HL-60/S4 (cell line): ENCODE data around the gene ZEB2.

Source experiments
- in situ Hi-C: fragments of 300-500 bp; cut with MboI; formaldehyde crosslinking; loops from 2 replicates; pipeline ENCODE4 v1.14.3; 2022; ENCODE audit warnings: low sequenced_read_pairs

Gene ZEB2

GRCh38 chr2:144453486-144454158 lies 66.3 kb downstream of the ZEB2 start:
- in situ Hi-C loops, result no loop called here

DNA sequence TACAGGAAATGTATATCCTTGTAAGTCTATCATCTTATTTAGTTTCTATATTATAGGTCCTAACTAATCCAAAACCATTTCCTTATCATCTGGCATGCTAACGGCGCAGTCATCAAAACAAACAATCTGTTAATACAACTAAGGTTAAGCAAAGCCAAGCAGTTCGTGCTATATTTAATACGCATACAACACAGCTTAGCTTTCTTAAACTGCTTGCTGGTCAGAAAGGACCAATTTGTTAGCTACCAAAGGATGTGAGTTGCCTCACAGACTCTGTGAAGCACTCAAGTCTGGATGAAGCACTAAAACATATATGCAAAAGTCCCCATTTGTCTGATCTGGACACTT lies 67.0 kb downstream of the ZEB2 start:
- in situ Hi-C loops, result no loop called here

DNA sequence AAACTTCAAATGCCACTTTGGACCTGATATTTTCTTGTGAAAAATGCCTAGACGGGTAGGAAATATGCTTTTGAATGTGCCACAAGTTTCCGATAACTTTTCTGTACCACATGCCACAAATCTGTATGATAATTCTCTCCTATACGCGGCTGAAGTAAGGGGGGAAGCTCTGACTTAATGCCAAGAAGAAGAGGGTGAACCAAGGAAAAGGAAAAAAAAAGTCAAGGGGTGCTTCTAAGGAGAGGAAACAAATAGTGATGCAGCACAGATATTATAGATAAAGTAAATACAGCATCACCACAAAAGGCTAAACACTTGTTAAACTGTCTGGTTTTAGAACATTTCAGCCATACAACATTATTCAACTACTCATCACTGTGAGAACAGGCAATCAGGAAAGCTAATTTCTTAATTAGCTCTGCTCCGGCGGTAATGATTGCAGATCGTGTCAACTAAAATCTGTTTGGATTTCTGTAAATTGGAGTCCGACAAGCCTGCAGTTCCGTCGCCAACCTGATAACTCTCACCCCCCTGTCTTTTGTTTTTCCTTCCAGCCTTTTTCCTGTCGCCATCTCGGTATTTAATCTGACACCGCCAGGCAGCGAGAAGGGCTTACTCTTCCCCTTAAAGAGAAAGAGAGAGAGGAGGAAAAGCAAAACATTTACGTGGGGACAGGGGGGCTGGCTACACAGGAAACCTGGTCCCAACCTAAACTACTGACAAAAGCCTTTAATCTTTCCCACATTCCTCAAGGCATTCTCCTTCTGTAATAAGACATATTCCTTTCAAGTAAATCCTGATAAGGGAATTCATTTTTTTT lies 67.5 kb downstream of the ZEB2 start:
- in situ Hi-C loops, result no loop called here

DNA sequence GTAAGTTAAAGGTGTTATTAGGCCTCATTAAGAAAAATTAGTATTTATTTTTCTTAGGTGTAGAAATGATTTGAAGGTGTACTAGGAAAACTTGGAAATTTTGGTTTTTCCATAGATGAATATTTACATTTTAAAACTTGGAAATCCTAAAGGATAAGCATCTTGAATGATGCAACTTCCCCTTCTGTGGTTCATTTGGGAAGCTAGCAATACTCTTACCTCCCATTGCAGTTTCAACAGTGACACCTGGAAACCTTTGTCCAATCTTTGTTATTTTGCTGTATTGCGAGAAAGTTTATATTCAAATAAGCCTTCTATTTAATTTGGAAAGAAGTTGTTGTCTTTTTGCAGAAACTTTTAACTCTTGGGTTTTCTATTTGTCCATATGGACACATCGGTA lies 68.5 kb downstream of the ZEB2 start:
- in situ Hi-C loops, result no loop called here

DNA sequence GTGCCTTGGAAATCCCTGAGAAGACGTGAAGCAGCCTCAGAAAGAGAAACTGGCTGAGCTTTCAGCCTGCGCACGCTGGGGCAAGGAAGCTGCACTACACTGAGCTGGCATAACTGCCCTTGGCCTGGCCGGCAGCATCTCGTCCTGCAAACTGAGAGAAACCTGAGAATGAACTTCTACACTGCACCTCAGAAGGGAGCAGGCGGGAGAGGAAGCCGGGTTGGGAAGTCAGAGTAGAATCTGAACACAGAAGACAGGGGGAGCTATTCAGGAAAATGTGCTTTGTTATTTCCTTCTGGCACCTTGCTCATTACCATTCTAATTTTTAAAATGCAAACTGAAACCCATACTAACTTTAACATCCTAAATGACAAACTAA lies 70.9 kb downstream of the ZEB2 start:
- in situ Hi-C loops, result no loop called here

- in situ Hi-C loops, result no loop called here
Measured at GRCh38 chr2:144448389-144449027, 71.4 kb downstream of the ZEB2 start.

DNA sequence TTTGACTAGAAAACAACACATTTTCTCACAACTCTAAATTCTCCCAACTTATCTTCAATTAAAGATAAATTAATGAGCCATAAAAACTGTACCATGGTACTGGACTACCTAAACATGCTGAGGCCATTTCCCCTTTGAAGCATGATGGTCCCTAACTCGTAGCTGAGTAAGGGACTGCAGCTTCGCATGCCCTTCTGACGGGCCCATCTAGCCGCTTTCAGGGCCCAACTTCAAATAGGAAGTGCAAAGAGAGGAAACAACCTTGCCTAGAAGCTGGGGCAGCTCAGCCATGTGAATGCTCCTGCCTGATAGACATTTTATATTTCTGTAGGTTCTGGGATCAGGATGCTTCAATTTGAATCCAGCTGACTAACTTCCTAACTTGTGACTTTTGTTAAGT lies 72.4 kb downstream of the ZEB2 start:
- in situ Hi-C loops, result no loop called here

DNA sequence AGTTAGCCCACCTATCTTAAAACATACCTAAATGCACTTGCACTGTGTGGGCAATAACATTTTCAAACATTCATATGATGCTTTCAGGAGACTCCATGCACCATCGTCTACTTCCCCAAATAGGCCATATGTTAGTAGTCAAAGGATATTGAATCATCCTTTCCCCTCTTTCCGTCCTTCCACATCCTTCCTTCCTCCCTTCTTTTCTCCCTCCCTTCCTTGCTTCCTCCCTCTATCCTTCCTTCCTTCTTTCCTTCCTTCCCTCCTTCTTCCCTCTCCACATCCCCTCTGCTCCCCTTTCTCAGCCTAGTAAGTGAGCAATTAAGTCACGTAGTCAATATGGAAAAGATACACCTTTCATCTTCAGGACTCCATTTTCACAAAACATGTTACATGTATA lies 73.8 kb downstream of the ZEB2 start:
- in situ Hi-C loops, result no loop called here

DNA sequence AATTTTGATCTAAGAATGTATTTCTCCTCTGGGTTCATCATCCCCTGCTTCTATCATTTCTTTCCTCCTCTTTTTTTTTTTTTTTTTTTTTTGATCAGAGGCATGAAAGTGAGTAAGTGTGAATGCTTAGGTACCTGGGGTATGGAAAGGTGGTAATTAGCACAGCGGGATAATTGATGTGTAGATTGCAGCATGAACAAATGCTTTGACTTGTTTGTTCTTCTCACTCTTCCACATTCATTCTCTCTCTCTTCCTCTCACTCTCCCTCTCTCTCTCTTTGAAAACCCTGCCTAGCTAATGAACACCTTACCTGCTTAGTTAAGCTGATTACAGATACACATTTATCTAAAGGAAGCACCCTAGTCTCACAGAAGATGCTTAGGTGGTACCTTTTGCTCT lies 74.7 kb downstream of the ZEB2 start:
- in situ Hi-C loops, result no loop called here

- in situ Hi-C loops, result no loop called here
Measured at GRCh38 chr2:144443837-144444817, 75.8 kb downstream of the ZEB2 start.

DNA sequence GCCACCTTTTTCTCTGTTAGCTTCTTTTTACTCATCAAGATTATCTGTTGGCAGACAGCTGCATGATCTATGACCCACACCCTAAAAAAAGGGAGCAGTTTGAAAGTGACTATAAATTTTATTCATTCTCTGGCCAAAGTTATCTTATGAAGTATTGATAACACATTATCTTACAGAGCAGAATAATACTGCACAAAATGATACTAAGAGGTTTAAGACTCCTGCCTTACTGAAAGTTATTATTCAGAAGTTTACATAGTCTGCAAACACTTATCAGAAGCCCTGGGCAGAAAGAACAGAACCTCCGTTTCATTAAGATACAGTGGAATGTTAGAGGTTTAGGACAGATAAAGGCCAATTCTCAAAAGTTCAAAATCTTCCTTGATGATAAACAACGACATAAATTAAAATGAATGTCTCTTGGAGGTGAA lies 78.2 kb downstream of the ZEB2 start:
- in situ Hi-C loops, result no loop called here

GRCh38 chr2:144439993-144440392 lies 79.9 kb downstream of the ZEB2 start:
- in situ Hi-C loops, result no loop called here

GRCh38 chr2:144438801-144439631 lies 80.9 kb downstream of the ZEB2 start:
- in situ Hi-C loops, result no loop called here

GRCh38 chr2:144437636-144438035 lies 82.3 kb downstream of the ZEB2 start:
- in situ Hi-C loops, result no loop called here

- in situ Hi-C loops, result no loop called here
Measured at GRCh38 chr2:144434425-144435222, 85.3 kb downstream of the ZEB2 start.

- in situ Hi-C loops, result no loop called here
Measured at GRCh38 chr2:144432921-144433320, 87.0 kb downstream of the ZEB2 start.

GRCh38 chr2:144431998-144432397 lies 87.9 kb downstream of the ZEB2 start:
- in situ Hi-C loops, result no loop called here

DNA sequence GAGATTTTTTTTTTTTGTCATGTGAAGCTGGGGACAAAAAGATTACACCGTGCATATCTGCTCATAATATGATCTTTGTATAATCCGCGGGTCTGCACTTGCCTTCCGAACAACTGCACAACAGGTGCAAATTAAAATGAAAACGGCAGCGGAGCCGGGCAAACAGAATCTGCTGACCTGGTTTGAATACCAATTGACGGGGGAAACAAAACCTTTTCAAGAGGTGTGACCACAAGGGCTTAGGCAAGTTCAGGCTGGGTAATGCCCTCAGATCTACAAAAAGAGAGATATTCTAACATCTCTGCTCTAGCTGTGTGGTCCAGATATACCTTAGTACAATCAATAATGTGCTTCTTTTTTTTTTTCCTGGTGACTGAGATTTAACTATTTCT lies 88.5 kb downstream of the ZEB2 start:
- in situ Hi-C loops, result no loop called here

GRCh38 chr2:144430722-144431391 lies 89.1 kb downstream of the ZEB2 start:
- in situ Hi-C loops, result no loop called here
